K562 (cell line): ENCODE data around the gene RAB5B. TPM values are rescaled to one million over a fixed set of nuclear protein-coding genes. Genes with fewer than 3 reads are reported as not detected.

Experiments used
- BCOR ChIP-seq: fragments of 450-650 bp; IDR thresholded peaks from 2 replicates; pipeline ENCODE4 v1.6.1; 2016
- DNMT1 ChIP-seq: fragments of 450-650 bp; IDR thresholded peaks from 2 replicates; pipeline ENCODE4 v1.6.1; 2016; ENCODE audit warnings: antibody characterized with exemption, mild to moderate bottlenecking
- ELK1 ChIP-seq: sonication (generic); formaldehyde crosslinking; IDR thresholded peaks from 2 replicates; pipeline ENCODE4 v1.8.1; 2022; ENCODE audit warnings: missing genetic modification reagents
- FOXJ2 ChIP-seq: fragments of 200-800 bp; sonication (Bioruptor generic); IDR thresholded peaks from 2 replicates; pipeline ENCODE4 v1.6.1; 2016; ENCODE audit warnings: missing genetic modification characterization, missing compliant biosample characterization
- JUNB ChIP-seq: fragments of 450-650 bp; formaldehyde crosslinking; conservative IDR thresholded peaks from 2 replicates; pipeline ENCODE4 v1.4.0; 2020; ENCODE audit warnings: mild to moderate bottlenecking
- KDM1A ChIP-seq, 2 experiments: fragments of 450-650 bp; IDR thresholded peaks; 2 replicates each; pipeline ENCODE4 v1.6.1; 2016; ENCODE audit warnings: mild to moderate bottlenecking in 2 of 2
- NRF1 ChIP-seq, 2 experiments: fragments of 450-650 bp; IDR thresholded peaks in 1 of 2; conservative IDR thresholded peaks in 1 of 2; 2 replicates each; pipeline ENCODE4 v1.6.1; 2014; ENCODE audit warnings: mild to moderate bottlenecking in 2 of 2
- PRMT5 ChIP-seq: sonication (generic); formaldehyde crosslinking; IDR thresholded peaks from 2 replicates; pipeline ENCODE4 v1.5.0; 2020; ENCODE audit warnings: missing genetic modification reagents
- RAD51 ChIP-seq: fragments of 450-650 bp; IDR thresholded peaks from 2 replicates; pipeline ENCODE4 v1.7.1; 2016; ENCODE audit warnings: low read depth, mild to moderate bottlenecking, borderline replicate concordance
- RBM17 ChIP-seq: fragments of 200-400 bp; formaldehyde crosslinking; IDR thresholded peaks from 2 replicates; pipeline ENCODE4 v1.6.1; 2017; ENCODE audit warnings: low read depth, mild to moderate bottlenecking, low read length, borderline replicate concordance
- SIRT6 ChIP-seq: IDR thresholded peaks from one replicate; pipeline ENCODE4 v1.6.1; 2012; ENCODE audit warnings: low read depth, mild to moderate bottlenecking, control low read depth, inconsistent platforms, low read length, moderate library complexity
- SRF ChIP-seq, 2 experiments: fragments of 250-450, 450-650 bp in 1 of 2; sonication (Bioruptor Pico) in 1 of 2; sonication (generic) in 1 of 2; formaldehyde crosslinking; IDR thresholded peaks; 2 replicates each; pipeline versions ENCODE4 v1.5.0 to v1.5.1; 2020 to 2022; ENCODE audit warnings: mild to moderate bottlenecking in 1 of 2, missing genetic modification reagents in 1 of 2
- SRSF9 ChIP-seq: fragments of 200-400 bp; formaldehyde crosslinking; IDR thresholded peaks from 2 replicates; pipeline ENCODE4 v1.6.1; 2017; ENCODE audit warnings: low read depth, low read length, borderline replicate concordance
- THAP7 ChIP-seq: fragments of 250-450 bp; sonication (Bioruptor Pico); IDR thresholded peaks from 2 replicates; pipeline ENCODE4 v1.5.0; 2021
- ZNF174 ChIP-seq: fragments of 250-450 bp; sonication (Bioruptor Pico); IDR thresholded peaks from 2 replicates; pipeline ENCODE4 v1.4.0; 2020; ENCODE audit warnings: mild to moderate bottlenecking
- ZNF232 ChIP-seq: sonication (generic); formaldehyde crosslinking; IDR thresholded peaks from 2 replicates; pipeline ENCODE4 v1.8.0; 2022; ENCODE audit warnings: mild to moderate bottlenecking, missing genetic modification reagents
- ZNF239 ChIP-seq: fragments of 250-450 bp; sonication (Bioruptor Pico); IDR thresholded peaks from 2 replicates; pipeline ENCODE4 v1.4.0; 2020; ENCODE audit warnings: mild to moderate bottlenecking
- polyA plus RNA-seq, 8 experiments: library from polyadenylated mRNA; depleted of rRNA in 4 of 8; stranded (reverse) in 5 of 8; unstranded in 3 of 8; fragments of >200 nt; fragmentation: Nextera tagmentation in 2 of 8; fragmentation: Illumina TruSeq in 1 of 8; extraction: Ambion mirVana in 2 of 8; extraction: Trizol in 1 of 8; gene quantifications; 2 replicates each; pipeline versions ENCODE4 v1.2.1 to v1.2.3, GENCODE V29; 2011 to 2014; ENCODE audit warnings: inconsistent platforms in 1 of 8, missing spikeins in 1 of 8
- total RNA-seq, 7 experiments: library from RNA; depleted of rRNA in 6 of 7; stranded (reverse); fragments of >200 nt in 6 of 7; fragmentation: Illumina TruSeq in 2 of 7; extraction: Trizol in 2 of 7; gene quantifications; 2 replicates each; pipeline versions ENCODE4 v1.2.1 to v1.2.3, GENCODE V29; 2011 to 2021; ENCODE audit warnings: low replicate concordance in 1 of 7
- TF ChIP-seq, protein P1 (sequence below): fragments of 250-450 bp; sonication (Bioruptor Pico); IDR thresholded peaks from 2 replicates; pipeline ENCODE4 v1.4.0; 2020; ENCODE audit warnings: borderline replicate concordance
- TF ChIP-seq, protein P2 (sequence below): fragments of 150-350 bp; conservative IDR thresholded peaks from 2 replicates; pipeline ENCODE4 v1.6.1; 2014; ENCODE audit warnings: low read length

Gene RAB5B
- total and polyA plus RNA-seq, 9 of the 15 experiments (the other 6 are each of a cell fraction or from before 2014, with no cell fraction given), result 6.8 to 73.8 (median 25.2) TPM

- TF ChIP-seq, protein P1, sequence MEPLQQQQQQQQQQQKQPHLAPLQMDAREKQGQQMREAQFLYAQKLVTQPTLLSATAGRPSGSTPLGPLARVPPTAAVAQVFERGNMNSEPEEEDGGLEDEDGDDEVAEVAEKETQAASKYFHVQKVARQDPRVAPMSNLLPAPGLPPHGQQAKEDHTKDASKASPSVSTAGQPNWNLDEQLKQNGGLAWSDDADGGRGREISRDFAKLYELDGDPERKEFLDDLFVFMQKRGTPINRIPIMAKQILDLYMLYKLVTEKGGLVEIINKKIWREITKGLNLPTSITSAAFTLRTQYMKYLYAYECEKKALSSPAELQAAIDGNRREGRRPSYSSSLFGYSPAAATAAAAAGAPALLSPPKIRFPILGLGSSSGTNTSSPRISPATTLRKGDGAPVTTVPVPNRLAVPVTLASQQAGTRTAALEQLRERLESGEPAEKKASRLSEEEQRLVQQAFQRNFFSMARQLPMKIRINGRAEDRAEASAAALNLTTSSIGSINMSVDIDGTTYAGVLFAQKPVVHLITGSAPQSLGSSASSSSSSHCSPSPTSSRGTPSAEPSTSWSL (CRISPR knock-in tag), result no peak
- TF ChIP-seq SRSF9 (no peak), DNMT1 (no peak), JUNB (CRISPR knock-in tag) (no peak), RBM17 (no peak), BCOR (0 out of 2 replicates have a peak, but pooled peaks have one; percentile 25), ZNF239 (CRISPR knock-in tag) (no peak), NRF1 (conservative IDR thresholded peaks at IDR 0.05 in 1 of 2, IDR thresholded peaks at IDR 0.05 in 1 of 2) (peak; percentile 67 to 72), ELK1 (CRISPR knock-in tag) (no peak), RAD51 (no peak), ZNF232 (CRISPR knock-in tag) (no peak), FOXJ2 (tag) (0 out of 2 replicates have a peak, but pooled peaks have one; percentile 47), THAP7 (no peak), ZNF174 (CRISPR knock-in tag) (no peak), SRF (CRISPR knock-in tag; IDR thresholded peaks at IDR 0.05) (no peak), KDM1A (IDR thresholded peaks at IDR 0.05) (peak in 1 of 2 experiments; percentile 42; a peak in 1 of 4 replicates), PRMT5 (no peak), SIRT6 (no peak)
- TF ChIP-seq, protein P2, sequence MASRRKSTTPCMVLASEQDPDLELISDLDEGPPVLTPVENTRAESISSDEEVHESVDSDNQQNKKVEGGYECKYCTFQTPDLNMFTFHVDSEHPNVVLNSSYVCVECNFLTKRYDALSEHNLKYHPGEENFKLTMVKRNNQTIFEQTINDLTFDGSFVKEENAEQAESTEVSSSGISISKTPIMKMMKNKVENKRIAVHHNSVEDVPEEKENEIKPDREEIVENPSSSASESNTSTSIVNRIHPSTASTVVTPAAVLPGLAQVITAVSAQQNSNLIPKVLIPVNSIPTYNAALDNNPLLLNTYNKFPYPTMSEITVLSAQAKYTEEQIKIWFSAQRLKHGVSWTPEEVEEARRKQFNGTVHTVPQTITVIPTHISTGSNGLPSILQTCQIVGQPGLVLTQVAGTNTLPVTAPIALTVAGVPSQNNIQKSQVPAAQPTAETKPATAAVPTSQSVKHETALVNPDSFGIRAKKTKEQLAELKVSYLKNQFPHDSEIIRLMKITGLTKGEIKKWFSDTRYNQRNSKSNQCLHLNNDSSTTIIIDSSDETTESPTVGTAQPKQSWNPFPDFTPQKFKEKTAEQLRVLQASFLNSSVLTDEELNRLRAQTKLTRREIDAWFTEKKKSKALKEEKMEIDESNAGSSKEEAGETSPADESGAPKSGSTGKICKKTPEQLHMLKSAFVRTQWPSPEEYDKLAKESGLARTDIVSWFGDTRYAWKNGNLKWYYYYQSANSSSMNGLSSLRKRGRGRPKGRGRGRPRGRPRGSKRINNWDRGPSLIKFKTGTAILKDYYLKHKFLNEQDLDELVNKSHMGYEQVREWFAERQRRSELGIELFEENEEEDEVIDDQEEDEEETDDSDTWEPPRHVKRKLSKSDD, result no peak
These were observed 23.0 kb downstream of the RAB5B start, which contains the start of gene SUOX (continued) for GRCh38 chr12:55996715-55997534.
